ENCODE data around the gene SMTN. TPM values are rescaled to one million over a fixed set of nuclear protein-coding genes. Genes with fewer than 3 reads are reported as not detected.

The SMTN gene
- total and polyA plus RNA-seq, 9 of the 15 experiments (the other 6 are each of a cell fraction or from before 2014, with no cell fraction given), result 2.5 to 41.1 (median 16.1) TPM

- in situ Hi-C loops (cut with MboI), result no loop called here
- CTCF ChIA-PET (ENCODE audit: low intra/inter-chr PET ratio), result no interaction called here
- FAIRE-seq, result no peak
- TF ChIP-seq ZNF766 (CRISPR knock-in tag; conservative IDR thresholded peaks at IDR 0.05), result peak; percentile 52; the same call in 1 of the 2 replicates
- TF ChIP-seq MYC (IDR thresholded peaks at IDR 0.05; ENCODE audit: low read depth, low read length), result 0 out of 2 replicates have a peak, but pooled peaks have one; percentile 30
- TF ChIP-seq MYC (CRISPR knock-in tag; IDR thresholded peaks at IDR 0.05; ENCODE audit: borderline replicate concordance, low read depth), result no peak
- TF ChIP-seq CEBPB (tag; IDR thresholded peaks at IDR 0.05), result 0 out of 2 replicates have a peak, but pooled peaks have one; percentile 50
- TF ChIP-seq CEBPG (CRISPR knock-in tag; IDR thresholded peaks at IDR 0.05), result no peak
- TF ChIP-seq CEBPG (tag; conservative IDR thresholded peaks at IDR 0.05 in 1 of 2, IDR thresholded peaks at IDR 0.05 in 1 of 2), result peak; percentile 37 to 73; a peak in 2 of 4 replicates
- TF ChIP-seq TEAD1 (CRISPR knock-in tag; IDR thresholded peaks at IDR 0.05), result 0 out of 4 replicates have a peak, but pooled peaks of 1 of the 2 experiments have one; percentile 40
- TF ChIP-seq COPS2 (conservative IDR thresholded peaks at IDR 0.05), result no peak
- TF ChIP-seq L3MBTL2 (IDR thresholded peaks at IDR 0.05), result peak; percentile 61
- TF ChIP-seq SMAD4 (CRISPR knock-in tag; conservative IDR thresholded peaks at IDR 0.05), result 0 out of 2 replicates have a peak, but pooled peaks have one; percentile 10
- TF ChIP-seq, protein P1, sequence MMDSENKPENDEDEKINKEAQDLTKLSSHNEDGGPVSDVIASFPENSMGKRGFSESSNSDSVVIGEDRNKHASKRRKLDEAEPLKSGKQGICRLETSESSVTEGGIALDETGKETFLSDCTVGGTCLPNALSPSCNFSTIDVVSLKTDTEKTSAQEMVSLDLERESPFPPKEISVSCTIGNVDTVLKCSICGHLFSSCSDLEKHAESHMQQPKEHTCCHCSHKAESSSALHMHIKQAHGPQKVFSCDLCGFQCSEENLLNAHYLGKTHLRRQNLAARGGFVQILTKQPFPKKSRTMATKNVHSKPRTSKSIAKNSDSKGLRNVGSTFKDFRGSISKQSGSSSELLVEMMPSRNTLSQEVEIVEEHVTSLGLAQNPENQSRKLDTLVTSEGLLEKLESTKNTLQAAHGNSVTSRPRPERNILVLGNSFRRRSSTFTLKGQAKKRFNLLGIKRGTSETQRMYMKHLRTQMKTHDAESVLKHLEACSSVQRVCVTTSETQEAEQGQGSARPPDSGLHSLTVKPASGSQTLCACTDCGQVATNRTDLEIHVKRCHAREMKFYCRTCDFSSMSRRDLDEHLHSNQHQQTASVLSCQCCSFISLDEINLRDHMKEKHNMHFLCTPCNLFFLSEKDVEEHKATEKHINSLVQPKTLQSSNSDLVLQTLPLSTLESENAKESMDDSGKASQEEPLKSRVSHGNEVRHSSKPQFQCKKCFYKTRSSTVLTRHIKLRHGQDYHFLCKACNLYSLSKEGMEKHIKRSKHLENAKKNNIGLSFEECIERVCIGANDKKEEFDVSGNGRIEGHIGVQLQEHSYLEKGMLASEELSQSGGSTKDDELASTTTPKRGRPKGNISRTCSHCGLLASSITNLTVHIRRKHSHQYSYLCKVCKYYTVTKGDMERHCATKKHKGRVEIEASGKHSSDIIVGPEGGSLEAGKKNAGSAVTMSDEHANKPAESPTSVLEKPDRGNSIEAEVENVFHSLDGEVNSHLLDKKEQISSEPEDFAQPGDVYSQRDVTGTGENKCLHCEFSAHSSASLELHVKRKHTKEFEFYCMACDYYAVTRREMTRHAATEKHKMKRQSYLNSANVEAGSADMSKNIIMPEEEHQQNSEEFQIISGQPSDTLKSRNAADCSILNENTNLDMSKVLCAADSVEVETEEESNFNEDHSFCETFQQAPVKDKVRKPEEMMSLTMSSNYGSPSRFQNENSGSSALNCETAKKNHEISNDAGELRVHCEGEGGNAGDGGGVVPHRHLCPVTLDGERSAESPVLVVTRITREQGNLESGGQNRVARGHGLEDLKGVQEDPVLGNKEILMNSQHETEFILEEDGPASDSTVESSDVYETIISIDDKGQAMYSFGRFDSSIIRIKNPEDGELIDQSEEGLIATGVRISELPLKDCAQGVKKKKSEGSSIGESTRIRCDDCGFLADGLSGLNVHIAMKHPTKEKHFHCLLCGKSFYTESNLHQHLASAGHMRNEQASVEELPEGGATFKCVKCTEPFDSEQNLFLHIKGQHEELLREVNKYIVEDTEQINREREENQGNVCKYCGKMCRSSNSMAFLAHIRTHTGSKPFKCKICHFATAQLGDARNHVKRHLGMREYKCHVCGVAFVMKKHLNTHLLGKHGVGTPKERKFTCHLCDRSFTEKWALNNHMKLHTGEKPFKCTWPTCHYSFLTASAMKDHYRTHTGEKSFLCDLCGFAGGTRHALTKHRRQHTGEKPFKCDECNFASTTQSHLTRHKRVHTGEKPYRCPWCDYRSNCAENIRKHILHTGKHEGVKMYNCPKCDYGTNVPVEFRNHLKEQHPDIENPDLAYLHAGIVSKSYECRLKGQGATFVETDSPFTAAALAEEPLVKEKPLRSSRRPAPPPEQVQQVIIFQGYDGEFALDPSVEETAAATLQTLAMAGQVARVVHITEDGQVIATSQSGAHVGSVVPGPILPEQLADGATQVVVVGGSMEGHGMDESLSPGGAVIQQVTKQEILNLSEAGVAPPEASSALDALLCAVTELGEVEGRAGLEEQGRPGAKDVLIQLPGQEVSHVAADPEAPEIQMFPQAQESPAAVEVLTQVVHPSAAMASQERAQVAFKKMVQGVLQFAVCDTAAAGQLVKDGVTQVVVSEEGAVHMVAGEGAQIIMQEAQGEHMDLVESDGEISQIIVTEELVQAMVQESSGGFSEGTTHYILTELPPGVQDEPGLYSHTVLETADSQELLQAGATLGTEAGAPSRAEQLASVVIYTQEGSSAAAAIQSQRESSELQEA (IDR thresholded peaks at IDR 0.05; ENCODE audit: low read depth), result no peak
- no peak for TF ChIP-seq ARNT (IDR thresholded peaks at IDR 0.05)
- no peak for TF ChIP-seq TBP (optimal IDR thresholded peaks at IDR 0.05; ENCODE audit: low read depth, low read length)
- peak; percentile 44; the same call in 1 of the 2 replicates for TF ChIP-seq RAD51 (IDR thresholded peaks at IDR 0.05; ENCODE audit: borderline replicate concordance, low read depth)
- TF ChIP-seq TAF1 (IDR thresholded peaks at IDR 0.05; ENCODE audit: control insufficient read depth, extremely low read depth, insufficient read depth, low read length, severe bottlenecking), result no peak
- TF ChIP-seq TBL1XR1 (IDR thresholded peaks at IDR 0.05; ENCODE audit: low read length in 2 of 2), result no peak
Measured at GRCh38 chr22:31130873-31131272, 49.8 kb downstream of the SMTN start.

More at GRCh38 chr22:31130873-31131272, 49.8 kb downstream of the SMTN start:
- BruUV-seq (replicated peaks), result no TSS peak
- intact Hi-C loops (cut with micrococcal nuclease), result no loop called here
- Histone ChIP-seq H3K36me3 (ENCODE audit: control insufficient read depth, insufficient read depth, low read length) (no peaks in the 10 kb centered on the region), H3K27me3 (ENCODE audit: control insufficient read depth in 2 of 2, insufficient read depth in 2 of 2, low read length in 2 of 2) (no peaks in the 10 kb centered on the region), H3K9ac (ENCODE audit: insufficient read depth in 1 of 2, low read depth in 2 of 2, low read length in 2 of 2) (peak overlapping the region in 1 of 2 experiments; percentile 36; a peak in 1 of 4 replicates), H4K20me1 (replicated peaks; ENCODE audit: control insufficient read depth, insufficient read depth, low read length) (no peaks in the 10 kb centered on the region), H3K27ac (ENCODE audit: extremely low read depth, low read depth, low read length) (no peak overlapping the region), H3K4me2 (ENCODE audit: insufficient read depth, low read length) (no peak overlapping the region), H3K79me2 (ENCODE audit: control insufficient read depth, insufficient read depth, low read length) (no peaks in the 10 kb centered on the region), H2AFZ (ENCODE audit: low read depth, low read length) (peak overlapping the region; percentile 39; the same call in 1 of the 2 replicates), H3K9me1 (ENCODE audit: control insufficient read depth, insufficient read depth, low read length) (no peaks in the 10 kb centered on the region), H3K4me3 (no peak overlapping the region), H3K9me3 (replicated peaks; ENCODE audit: control insufficient read depth, insufficient read depth, low read depth, low read length) (no peaks in the 10 kb centered on the region), H3K4me1 (replicated peaks in 1 of 2; ENCODE audit: control insufficient read depth in 2 of 2, insufficient read depth in 2 of 2, low read length in 2 of 2) (peaks cover 19 to 25% of the 10 kb centered on the region in 2 experiments; a peak in 4 of 5 replicates)
- WGBS (ENCODE audit: insufficient coverage, low coverage, missing lambda C conversion rate), result 38% methylated on average over 2 of the region's 2 CpGs
- no peak for ATAC-seq
- peak in 1 of 4 experiments; percentile 18 for DNase-seq (ENCODE audit: extremely low read depth in 1 of 4, low spot score in 3 of 4)
- POLR2A ChIA-PET, result interaction anchor here (0.6 kb wide), 1 partner anchor 26 kb away, joined by 3 read pairs; no protein-coding TSS in a partner anchor

Data from K562 (cell line).